ENCODE results near the gene IFT81.

GRCh38 chr12:110247340-110248095, 123.4 kb downstream of the IFT81 start:
- TF ChIP-seq, protein P1, sequence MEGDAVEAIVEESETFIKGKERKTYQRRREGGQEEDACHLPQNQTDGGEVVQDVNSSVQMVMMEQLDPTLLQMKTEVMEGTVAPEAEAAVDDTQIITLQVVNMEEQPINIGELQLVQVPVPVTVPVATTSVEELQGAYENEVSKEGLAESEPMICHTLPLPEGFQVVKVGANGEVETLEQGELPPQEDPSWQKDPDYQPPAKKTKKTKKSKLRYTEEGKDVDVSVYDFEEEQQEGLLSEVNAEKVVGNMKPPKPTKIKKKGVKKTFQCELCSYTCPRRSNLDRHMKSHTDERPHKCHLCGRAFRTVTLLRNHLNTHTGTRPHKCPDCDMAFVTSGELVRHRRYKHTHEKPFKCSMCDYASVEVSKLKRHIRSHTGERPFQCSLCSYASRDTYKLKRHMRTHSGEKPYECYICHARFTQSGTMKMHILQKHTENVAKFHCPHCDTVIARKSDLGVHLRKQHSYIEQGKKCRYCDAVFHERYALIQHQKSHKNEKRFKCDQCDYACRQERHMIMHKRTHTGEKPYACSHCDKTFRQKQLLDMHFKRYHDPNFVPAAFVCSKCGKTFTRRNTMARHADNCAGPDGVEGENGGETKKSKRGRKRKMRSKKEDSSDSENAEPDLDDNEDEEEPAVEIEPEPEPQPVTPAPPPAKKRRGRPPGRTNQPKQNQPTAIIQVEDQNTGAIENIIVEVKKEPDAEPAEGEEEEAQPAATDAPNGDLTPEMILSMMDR (IDR thresholded peaks at IDR 0.05): no peak
- TF ChIP-seq POLR2AphosphoS5 (IDR thresholded peaks at IDR 0.05; ENCODE audit: low read depth, low read length) (no peak), YY1 (IDR thresholded peaks at IDR 0.05; ENCODE audit: low read depth) (no peak), RAD21 (IDR thresholded peaks at IDR 0.05; ENCODE audit: low read length) (no peak)
